HCT116 (cell line): ENCODE results near the gene GPR3. TPM values are rescaled to one million over a fixed set of nuclear protein-coding genes. Genes with fewer than 3 reads are reported as not detected.

Experiments used
- ATAC-seq: fragments of 200-7000 bp; cut with Tn5 transposase; 2 replicates; pipeline ENCODE4 v1.9.1; 2020; ENCODE audit warnings: mild to moderate bottlenecking, moderate library complexity
- BruUV-seq: library from RNA; stranded (reverse); fragments of 400-500 nt; replicated peaks from 2 replicates; lab custom pipeline; 2021; lab: Mats Ljungman, UMichigan
- CTCF ChIA-PET: fragments of 300-600 bp; sonication (Branson Sonifier 250); formaldehyde crosslinking; loops from one replicate; lab custom pipeline; 2021; ENCODE audit warnings: antibody characterized with exemption; lab: Charles Lee
- POLR2A ChIA-PET: fragments of 300-600, 350-600 bp; sonication (Branson Sonifier 250); formaldehyde crosslinking; loops from one replicate; lab custom pipeline; 2021; ENCODE audit warnings: antibody characterized with exemption; lab: Charles Lee
- RAD21 ChIA-PET, 2 experiments: fragments of 300-600 bp; sonication (Branson Sonifier 250); formaldehyde crosslinking; loops; one replicate each; lab custom pipeline; 2023; ENCODE audit warnings: low total read pairs in 2 of 2; ENCODE audit not compliant: uncharacterized antibody in 2 of 2, unreplicated experiment in 2 of 2, low non-redundant PET in 1 of 2; lab: Charles Lee
- DNase-seq: peaks from one replicate; pipeline ENCODE4 v3.0.0-alpha.2; 2010; ENCODE audit warnings: low read depth, low spot score
- H2AFZ ChIP-seq: fragments of 200-600 bp; shearing (Covaris generic), sonication (generic); 2 replicates; pipeline ENCODE4 v1.6.1; 2017; ENCODE audit warnings: low read depth, mixed run types, mixed read lengths, antibody characterized with exemption, low read length; ENCODE audit not compliant: poor library complexity, severe bottlenecking
- H3K27ac ChIP-seq: 2 replicates; pipeline ENCODE4 v1.5.1; 2012; ENCODE audit warnings: low read depth, low read length
- H3K27me3 ChIP-seq: fragments of 200-600 bp; sonication (generic); 2 replicates; pipeline ENCODE4 v1.6.1; 2016; ENCODE audit warnings: mixed run types, low read length, mixed read lengths; ENCODE audit not compliant: insufficient read depth
- H3K36me3 ChIP-seq, 2 experiments: fragments of 200-500 bp in 1 of 2; fragments of 200-600 bp in 1 of 2; sonication (Bioruptor generic) in 1 of 2; sonication (generic) in 1 of 2; 2 replicates each; pipeline versions ENCODE4 v1.5.1 to v1.6.1; 2014 to 2016; ENCODE audit warnings: low read length in 2 of 2, inconsistent platforms in 1 of 2, mixed read lengths in 1 of 2, mixed run types in 1 of 2; ENCODE audit not compliant: insufficient read depth in 2 of 2, control insufficient read depth in 1 of 2
- H3K4me1 ChIP-seq, 2 experiments: fragments of 200-600 bp in 1 of 2; sonication (generic) in 1 of 2; 2 replicates each; pipeline versions ENCODE4 v1.5.1 to v1.6.1; 2012 to 2017; ENCODE audit warnings: low read length in 2 of 2, inconsistent platforms in 1 of 2, mild to moderate bottlenecking in 1 of 2, mixed read lengths in 1 of 2, mixed run types in 1 of 2, moderate library complexity in 1 of 2; ENCODE audit not compliant: insufficient read depth in 2 of 2, control insufficient read depth in 1 of 2
- H3K4me2 ChIP-seq: fragments of 200-600 bp; sonication (generic); 2 replicates; pipeline ENCODE4 v1.6.1; 2017; ENCODE audit warnings: mixed run types, low read length, mixed read lengths
- H3K4me3 ChIP-seq, 2 experiments: fragments of 200-600 bp in 1 of 2; sonication (generic) in 1 of 2; replicated peaks in 1 of 2; 2 replicates each; pipeline ENCODE4 v1.5.1; 2011 to 2016; ENCODE audit warnings: low read length in 2 of 2, control low read depth in 1 of 2, low read depth in 1 of 2, mild to moderate bottlenecking in 1 of 2, mixed read lengths in 1 of 2, mixed run types in 1 of 2
- H3K79me2 ChIP-seq: fragments of 200-600 bp; sonication (generic); 2 replicates; pipeline ENCODE4 v1.6.1; 2017; ENCODE audit warnings: mild to moderate bottlenecking, mixed run types, low read length, moderate library complexity, mixed read lengths; ENCODE audit not compliant: insufficient read depth
- H3K9ac ChIP-seq: fragments of 200-600 bp; sonication (generic); 2 replicates; pipeline ENCODE4 v1.6.1; 2016; ENCODE audit warnings: low read length, mixed read lengths
- H3K9me2 ChIP-seq: fragments of 200-600 bp; sonication (generic), shearing (Covaris generic); 2 replicates; pipeline ENCODE4 v1.6.1; 2017; ENCODE audit warnings: mixed run types, mild to moderate bottlenecking, moderate library complexity; ENCODE audit not compliant: insufficient read depth
- H3K9me3 ChIP-seq, 2 experiments: fragments of 200-500 bp in 1 of 2; fragments of 200-600 bp in 1 of 2; sonication (Bioruptor generic) in 1 of 2; sonication (generic) in 1 of 2; 2 replicates each; pipeline ENCODE4 v1.6.1; 2014 to 2017; ENCODE audit warnings: low read length in 2 of 2, mixed read lengths in 2 of 2, inconsistent platforms in 1 of 2, low read depth in 1 of 2, mild to moderate bottlenecking in 1 of 2, mixed run types in 1 of 2, moderate library complexity in 1 of 2; ENCODE audit not compliant: control insufficient read depth in 1 of 2, insufficient read depth in 1 of 2
- H4K20me1 ChIP-seq: fragments of 200-600 bp; sonication (generic), shearing (Covaris generic); 2 replicates; pipeline ENCODE4 v1.6.1; 2017; ENCODE audit warnings: mixed run types, mild to moderate bottlenecking, moderate library complexity; ENCODE audit not compliant: insufficient read depth
- CEBPB ChIP-seq: IDR thresholded peaks from 2 replicates; pipeline ENCODE4 v1.6.1; 2012; ENCODE audit warnings: low read depth
- ELF1 ChIP-seq: IDR thresholded peaks from 2 replicates; pipeline ENCODE4 v1.6.1; 2012; ENCODE audit warnings: low read depth, borderline replicate concordance
- POLR2AphosphoS5 ChIP-seq: IDR thresholded peaks from 2 replicates; pipeline ENCODE4 v1.6.1; 2011; ENCODE audit warnings: mild to moderate bottlenecking, low read depth, low read length, moderate library complexity
- SRF ChIP-seq: IDR thresholded peaks from 2 replicates; pipeline ENCODE4 v1.6.1; 2012; ENCODE audit warnings: low read depth
- ZBTB33 ChIP-seq: IDR thresholded peaks from 2 replicates; pipeline ENCODE4 v1.6.1; 2011; ENCODE audit warnings: mild to moderate bottlenecking, low read length, moderate library complexity; ENCODE audit not compliant: insufficient replicate concordance; ENCODE audit errors: extremely low read depth
- ZFX ChIP-seq: fragments of 450-650 bp; IDR thresholded peaks from 2 replicates; pipeline ENCODE4 v1.6.1; 2017
- intact Hi-C: fragments of 100-400 bp; cut with micrococcal nuclease; formaldehyde crosslinking; loops from 2 replicates; pipeline ENCODE4 v1.10.0; 2022
- total RNA-seq: library from RNA; stranded (reverse); gene quantifications from one replicate; pipeline ENCODE4 v1.2.1, GENCODE V29; 2021; ENCODE audit not compliant: unreplicated experiment

Gene GPR3
- total RNA-seq, 1 experiment from 2014 or later = 2.8 TPM

GRCh38 chr1:27383039-27383605 lies 9.3 kb upstream of the GPR3 start, which contains the start of gene CD164L2:
Gene CD164L2, minus strand, starts transcription at chr1:27383333. Its CDS starts 94 bp downstream, at chr1:27383239.
- Histone ChIP-seq H3K4me3 (peak within 1 kb of the TSS; percentile 60 to 67), H3K9ac (peak within 1 kb of the TSS; percentile 69), H3K27me3 (no peaks in the 10 kb centered on the region), H3K79me2 (no peaks in the 10 kb centered on the region), H3K36me3 (no peaks in the 10 kb centered on the region), H3K9me3 (no peaks in the 10 kb centered on the region), H3K4me2 (peak within 1 kb of the TSS; percentile 98), H3K4me1 (peaks cover 11 to 60% of the 10 kb centered on the region in 2 experiments), H4K20me1 (no peaks in the 10 kb centered on the region), H3K9me2 (no peaks in the 10 kb centered on the region), H3K27ac (peak within 1 kb of the TSS; percentile 56; the same call in 1 of the 2 replicates), H2AFZ (no peak within 1 kb of the TSS)
- ChIA-PET POLR2A (interaction anchor here (0.9 to 3.9 kb wide), 5 partner anchors 8 to 83 kb away, joined by 3 to 26 read pairs (median 6); partner anchors contain the start of gene MAP3K6), CTCF (interaction anchor here (1.0 to 3.4 kb wide), 4 partner anchors 8 to 16 kb away, joined by 3 to 10 read pairs (median 5); partner anchors contain the start of gene MAP3K6), RAD21 (interaction anchor here in 1 of 2 experiments (1.1 kb wide), 1 partner anchor 8 kb away, joined by 4 read pairs; no protein-coding TSS in a partner anchor)
- no peak for TF ChIP-seq ZBTB33
- TF ChIP-seq CEBPB = no peak
- TF ChIP-seq ZFX = peak; percentile 30; the same call in 1 of the 2 replicates
- TF ChIP-seq ELF1 = no peak
- peak; percentile 80 for TF ChIP-seq POLR2AphosphoS5
- TF ChIP-seq SRF = no peak
- no TSS peak for BruUV-seq
- DNase-seq = no peak
- peak; percentile 95 for ATAC-seq
- intact Hi-C loops = no loop called here
